GM20431 (cell line): ENCODE measurements around the gene SERPINA1.
"Not testable (repeated sequence)": the region's sequence is repeated elsewhere in the genome, so short reads cannot be mapped to it uniquely, and the experiment has no call there.

Source experiments
- in situ Hi-C: fragments of 300-500 bp; cut with MseI, MboI; formaldehyde crosslinking; loops from one replicate; pipeline ENCODE4 v1.15.0; 2020; ENCODE audit warnings: low sequenced_read_pairs; ENCODE audit not compliant: unreplicated experiment

The SERPINA1 gene

GRCh38 chr14:94373708-94374107 is 14.7 kb downstream of the SERPINA1 start:
- in situ Hi-C loops, result no loop called here

- in situ Hi-C loops, result no loop called here
Measured at GRCh38 chr14:94372021-94372605, 16.3 kb downstream of the SERPINA1 start.

GRCh38 chr14:94370524-94370910 is 17.9 kb downstream of the SERPINA1 start:
- in situ Hi-C loops, result no loop called here

GRCh38 chr14:94369766-94370523 is 18.5 kb downstream of the SERPINA1 start:
- in situ Hi-C loops, result not testable (repeated sequence)

- in situ Hi-C loops, result no loop called here
Measured at GRCh38 chr14:94368956-94369355, 19.4 kb downstream of the SERPINA1 start.

- in situ Hi-C loops, result no loop called here
Measured at GRCh38 chr14:94368243-94368590, 20.2 kb downstream of the SERPINA1 start.

GRCh38 chr14:94367347-94368242 is 20.8 kb downstream of the SERPINA1 start:
- in situ Hi-C loops, result no loop called here

- in situ Hi-C loops, result no loop called here
Measured at GRCh38 chr14:94366146-94366915, 22.1 kb downstream of the SERPINA1 start, which contains the start of gene SERPINA2. TSS of gene SERPINA2 (minus strand) at chr14:94366698.

- in situ Hi-C loops, result no loop called here
Measured at GRCh38 chr14:94365624-94366023, 22.8 kb downstream of the SERPINA1 start.

GRCh38 chr14:94364964-94365363 is 23.4 kb downstream of the SERPINA1 start:
- in situ Hi-C loops, result no loop called here

GRCh38 chr14:94364037-94364436 is 24.4 kb downstream of the SERPINA1 start:
- in situ Hi-C loops, result no loop called here

GRCh38 chr14:94363151-94363624 is 25.2 kb downstream of the SERPINA1 start:
- in situ Hi-C loops, result no loop called here

- in situ Hi-C loops, result no loop called here
Measured at GRCh38 chr14:94362614-94363133, 25.7 kb downstream of the SERPINA1 start.

- in situ Hi-C loops, result no loop called here
Measured at GRCh38 chr14:94361682-94362081, 26.7 kb downstream of the SERPINA1 start.

GRCh38 chr14:94360945-94361565 is 27.3 kb downstream of the SERPINA1 start:
- in situ Hi-C loops, result no loop called here

- in situ Hi-C loops, result no loop called here
Measured at GRCh38 chr14:94357166-94357565, 31.2 kb downstream of the SERPINA1 start.

- in situ Hi-C loops, result no loop called here
Measured at GRCh38 chr14:94356379-94357056, 31.9 kb downstream of the SERPINA1 start.

GRCh38 chr14:94355191-94355794 is 33.1 kb downstream of the SERPINA1 start:
- in situ Hi-C loops, result no loop called here
